ENCODE results near the gene ATP2B2. TPM values are rescaled to one million over a fixed set of nuclear protein-coding genes. Genes with fewer than 3 reads are reported as not detected.

Gene ATP2B2
- total and polyA plus RNA-seq, 2 experiments from 2014 or later: 0.66 to 1.8 TPM

DNA sequence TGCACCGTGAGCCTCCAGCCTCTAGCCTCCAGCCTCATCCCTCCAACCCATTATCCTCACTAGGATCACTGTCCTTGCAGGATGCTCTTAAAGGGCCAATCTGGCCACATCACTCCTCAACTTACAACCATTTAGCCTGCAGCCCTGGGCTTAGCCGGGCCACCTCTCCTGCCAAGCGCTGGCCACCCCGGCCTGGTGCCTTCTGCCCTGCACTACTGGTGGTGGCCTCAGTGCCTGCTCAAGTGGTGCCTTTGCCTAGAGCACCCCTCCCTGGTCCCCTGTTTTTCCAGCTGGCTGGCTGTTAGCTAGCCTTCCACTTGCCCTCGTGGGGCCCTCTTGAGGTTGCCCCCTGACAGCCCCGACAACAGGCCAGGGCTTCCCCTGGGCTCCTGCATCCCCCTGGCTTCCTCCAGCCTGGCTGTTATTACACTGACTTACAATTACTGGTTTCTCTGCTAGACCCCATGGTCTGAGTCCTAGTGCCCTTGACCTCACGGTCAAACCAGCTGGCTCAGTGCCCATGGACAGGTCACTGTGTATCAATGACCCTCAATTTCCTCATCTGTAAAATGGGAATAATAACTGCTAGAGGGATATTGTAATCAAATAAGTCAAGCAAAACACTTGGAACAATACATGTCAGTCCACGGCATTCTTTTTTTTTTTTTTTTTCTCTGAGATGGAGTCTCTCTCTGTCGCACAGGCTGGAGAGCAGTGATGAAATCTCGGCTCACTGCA lies 15.5 kb downstream of the ATP2B2 start:
- TF ChIP-seq EZH2 (IDR thresholded peaks at IDR 0.05; ENCODE audit: borderline replicate concordance) (no peak), CTCF (IDR thresholded peaks at IDR 0.05; ENCODE audit: poor library complexity) (no peak), EZH2phosphoT487 (IDR thresholded peaks at IDR 0.05; ENCODE audit: low read depth, severe bottlenecking, unreplicated experiment) (no peak)
- no peaks in the 10 kb centered on the region for H3K27me3 ChIP-seq
- H3K4me2 ChIP-seq: no peak overlapping the region
- no peaks in the 10 kb centered on the region for H3K4me1 ChIP-seq (ENCODE audit: insufficient read depth)
- WGBS (ENCODE audit: low lambda C conversion rate, missing lambda C conversion rate): 89% methylated on average over 10 of the region's 10 CpGs
- H3K9me2 ChIP-seq (replicated peaks; ENCODE audit: insufficient read depth): no peaks in the 10 kb centered on the region
- no peak for DNase-seq (ENCODE audit: low spot score)
- no peak overlapping the region for H3K27ac ChIP-seq
- no peaks in the 10 kb centered on the region for H3K9me3 ChIP-seq (ENCODE audit: low read depth)
- no peaks in the 10 kb centered on the region for H3K36me3 ChIP-seq (replicated peaks; ENCODE audit: insufficient read depth, low read depth)
- no peak overlapping the region for H3K4me3 ChIP-seq
- no peaks in the 10 kb centered on the region for H3K79me2 ChIP-seq
- no peak overlapping the region for H2AFZ ChIP-seq
- no peaks in the 10 kb centered on the region for H4K20me1 ChIP-seq (ENCODE audit: insufficient read depth, poor library complexity, severe bottlenecking)

DNA sequence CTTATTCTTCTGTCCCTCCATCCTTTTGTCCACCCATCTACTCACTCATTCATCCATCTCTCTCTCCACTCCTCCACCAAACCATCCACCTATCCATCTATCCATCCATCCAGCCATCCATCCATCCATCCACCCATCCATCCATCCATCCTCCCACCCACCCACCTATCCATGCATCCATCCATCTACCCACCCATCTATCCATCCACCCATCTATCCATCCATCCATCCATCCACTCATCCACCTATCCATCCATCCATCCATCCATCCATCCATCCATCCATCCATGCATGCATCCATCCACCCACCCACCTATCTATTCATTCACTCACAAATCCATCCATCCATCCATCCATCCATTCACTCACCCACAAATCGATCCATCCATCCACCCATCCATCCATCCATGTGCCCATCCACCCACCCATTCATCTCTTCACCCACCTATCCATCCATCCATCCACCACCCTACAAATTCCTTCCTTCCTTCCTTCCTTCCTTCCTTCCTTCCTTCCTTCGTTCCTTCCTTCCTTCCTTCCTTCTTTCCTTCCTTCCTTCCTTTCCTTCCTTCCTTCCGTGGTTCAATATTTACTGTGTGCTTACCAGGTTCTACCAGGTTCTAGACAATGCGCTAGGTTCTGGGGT lies 17.3 kb downstream of the ATP2B2 start:
- no peak overlapping the region for H3K4me2 ChIP-seq
- TF ChIP-seq EZH2phosphoT487 (IDR thresholded peaks at IDR 0.05; ENCODE audit: low read depth, severe bottlenecking, unreplicated experiment) (no peak), CTCF (IDR thresholded peaks at IDR 0.05; ENCODE audit: poor library complexity) (no peak), EZH2 (IDR thresholded peaks at IDR 0.05; ENCODE audit: borderline replicate concordance) (no peak)
- H3K27me3 ChIP-seq: no peaks in the 10 kb centered on the region
- H3K27ac ChIP-seq: no peak overlapping the region
- H3K79me2 ChIP-seq: no peaks in the 10 kb centered on the region
- no peaks in the 10 kb centered on the region for H3K4me1 ChIP-seq (ENCODE audit: insufficient read depth)
- H3K9me2 ChIP-seq (replicated peaks; ENCODE audit: insufficient read depth): no peaks in the 10 kb centered on the region
- H3K9me3 ChIP-seq (ENCODE audit: low read depth): no peaks in the 10 kb centered on the region
- H3K36me3 ChIP-seq (replicated peaks; ENCODE audit: insufficient read depth, low read depth): no peaks in the 10 kb centered on the region
- no peak for DNase-seq (ENCODE audit: low spot score)
- no peak overlapping the region for H2AFZ ChIP-seq
- WGBS (ENCODE audit: low lambda C conversion rate, missing lambda C conversion rate): 81% methylated on average over 2 of the region's 4 CpGs
- H3K4me3 ChIP-seq: no peak overlapping the region
- H4K20me1 ChIP-seq (ENCODE audit: insufficient read depth, poor library complexity, severe bottlenecking): no peaks in the 10 kb centered on the region

GRCh38 chr3:10485806-10486205 lies 19.6 kb downstream of the ATP2B2 start:
- Histone ChIP-seq H3K4me3 (no peak overlapping the region), H2AFZ (no peak overlapping the region), H3K36me3 (replicated peaks; ENCODE audit: insufficient read depth, low read depth) (no peaks in the 10 kb centered on the region), H3K9me2 (replicated peaks; ENCODE audit: insufficient read depth) (no peaks in the 10 kb centered on the region), H3K79me2 (no peaks in the 10 kb centered on the region), H3K27me3 (no peaks in the 10 kb centered on the region), H3K9me3 (ENCODE audit: low read depth) (no peaks in the 10 kb centered on the region), H3K27ac (no peak overlapping the region), H3K4me2 (no peak overlapping the region), H4K20me1 (ENCODE audit: insufficient read depth, poor library complexity, severe bottlenecking) (no peaks in the 10 kb centered on the region), H3K4me1 (ENCODE audit: insufficient read depth) (no peaks in the 10 kb centered on the region)
- no peak for DNase-seq (ENCODE audit: low spot score)
- WGBS (ENCODE audit: low lambda C conversion rate, missing lambda C conversion rate): 94% methylated on average over 8 of the region's 8 CpGs
- TF ChIP-seq CTCF (IDR thresholded peaks at IDR 0.05; ENCODE audit: poor library complexity): no peak
- TF ChIP-seq EZH2 (IDR thresholded peaks at IDR 0.05; ENCODE audit: borderline replicate concordance): no peak
- no peak for TF ChIP-seq EZH2phosphoT487 (IDR thresholded peaks at IDR 0.05; ENCODE audit: low read depth, severe bottlenecking, unreplicated experiment)
